Measurements from ENCODE around the gene CCL16. TPM values are rescaled to one million over a fixed set of nuclear protein-coding genes. Genes with fewer than 3 reads are reported as not detected.

Gene CCL16
- total and polyA plus RNA-seq, 2 of the 4 experiments (the other 2 are of a cell fraction) = not detected

GRCh38 chr17:35932586-35932985 lies 48.7 kb downstream of the CCL16 start:
- Histone ChIP-seq H3K4me3 (ENCODE audit: insufficient read depth, low read depth, low read length) (no peak overlapping the region), H3K9me1 (ENCODE audit: insufficient read depth, low read length) (0 out of 2 replicates have a peak, but pooled peaks cover 3% of the 10 kb centered on the region), H3K79me1 (ENCODE audit: low read depth in 1 of 2, low read length in 2 of 2) (no peaks in the 10 kb centered on the region), H3K27me3 (ENCODE audit: control insufficient read depth, insufficient read depth, low read length) (peaks cover 3% of the 10 kb centered on the region), H3K56ac (ENCODE audit: extremely low read depth, insufficient read depth, low read length) (no peak overlapping the region), H2BK120ac (ENCODE audit: low read depth, low read length) (no peak overlapping the region), H3K14ac (replicated peaks; ENCODE audit: low read depth, low read length) (no peak overlapping the region), H2BK5ac (ENCODE audit: low read depth, low read length, poor library complexity, severe bottlenecking) (no peak overlapping the region), H3K27ac (ENCODE audit: insufficient read depth, low read length) (no peak overlapping the region), H2AK5ac (ENCODE audit: low read depth, low read length) (no peak overlapping the region), H4K5ac (ENCODE audit: low read depth, low read length) (no peak overlapping the region), H3K4me1 (ENCODE audit: control insufficient read depth, insufficient read depth, low read length) (no peaks in the 10 kb centered on the region), H4K91ac (ENCODE audit: insufficient read depth, low read depth, low read length) (no peak overlapping the region), H3K9me3 (ENCODE audit: control insufficient read depth, insufficient read depth, low read length) (no peaks in the 10 kb centered on the region), H4K8ac (ENCODE audit: low read depth in 2 of 2, low read length in 2 of 2) (no peak overlapping the region), H3K36me3 (ENCODE audit: control insufficient read depth, insufficient read depth, low read length) (no peaks in the 10 kb centered on the region), H3K4me2 (ENCODE audit: low read depth, low read length) (no peak overlapping the region), H2AFZ (replicated peaks; ENCODE audit: low read length, poor library complexity) (no peak overlapping the region), H2BK15ac (ENCODE audit: low read depth, low read length) (no peak overlapping the region), H3K9ac (ENCODE audit: low read depth, low read length) (no peak overlapping the region), H2AK9ac (replicated peaks; ENCODE audit: low read depth, low read length, poor library complexity) (no peak overlapping the region), H4K20me1 (ENCODE audit: insufficient read depth, low read length) (no peaks in the 10 kb centered on the region), H3K18ac (ENCODE audit: low read depth, low read length) (no peak overlapping the region), H2BK20ac (ENCODE audit: low read depth, low read length) (no peak overlapping the region), H3K4ac (ENCODE audit: low read depth, low read length) (no peak overlapping the region), H3K23ac (ENCODE audit: low read depth, low read length) (no peak overlapping the region)
- ATAC-seq (ENCODE audit: low read depth) (no peak; the same call in 1 of the 2 replicates), DNase-seq (no peak)
- intact Hi-C loops (cut with micrococcal nuclease) = no loop called here
- ChIA-PET CTCF (interaction anchor here (1.0 kb wide), 1 partner anchor 14 kb away, joined by 3 read pairs; no protein-coding TSS in a partner anchor), POLR2A (ENCODE audit: unreplicated experiment) (no interaction called here)
- no peak for TF ChIP-seq CHD1 (IDR thresholded peaks at IDR 0.05; ENCODE audit: low read depth, low read length)
- no peak for TF ChIP-seq BHLHE40 (IDR thresholded peaks at IDR 0.05; ENCODE audit: low read depth, low read length)
- no peak for TF ChIP-seq MAFK (IDR thresholded peaks at IDR 0.05; ENCODE audit: low read depth, low read length)
- no peak for TF ChIP-seq RCOR1 (IDR thresholded peaks at IDR 0.05; ENCODE audit: insufficient replicate concordance, low read length)
- TF ChIP-seq MXI1 (IDR thresholded peaks at IDR 0.05; ENCODE audit: borderline replicate concordance, low read depth, low read length) = no peak
- TF ChIP-seq NFE2L2 (IDR thresholded peaks at IDR 0.05; ENCODE audit: low read depth, low read length) = no peak
- TF ChIP-seq RFX5 (IDR thresholded peaks at IDR 0.05; ENCODE audit: low read depth, low read length) = no peak
- TF ChIP-seq CTCF (conservative IDR thresholded peaks at IDR 0.05; ENCODE audit: low read depth, low read length) = no peak
- TF ChIP-seq CEBPB (IDR thresholded peaks at IDR 0.05; ENCODE audit: low read depth, low read length) = no peak
- no peak for TF ChIP-seq FOS (IDR thresholded peaks at IDR 0.05; ENCODE audit: low read depth, low read length)
- TF ChIP-seq RAD21 (IDR thresholded peaks at IDR 0.05; ENCODE audit: low read length) = no peak
- no peak for TF ChIP-seq SMC3 (IDR thresholded peaks at IDR 0.05; ENCODE audit: low read depth, low read length)
- TF ChIP-seq ELK1 (IDR thresholded peaks at IDR 0.05; ENCODE audit: borderline replicate concordance, low read depth, low read length) = no peak
- TF ChIP-seq POLR2A (IDR thresholded peaks at IDR 0.05; ENCODE audit: low read depth, low read length) = no peak
- TF ChIP-seq USF2 (IDR thresholded peaks at IDR 0.05; ENCODE audit: low read depth, low read length) = no peak
- no peak for TF ChIP-seq MAZ (IDR thresholded peaks at IDR 0.05; ENCODE audit: borderline replicate concordance, low read depth, low read length)
- dilution Hi-C loops (cut with HindIII; ENCODE audit: low sequenced_read_pairs, unreplicated experiment) = no loop called here
- BruUV-seq (replicated peaks) = no TSS peak
- in situ Hi-C loops (cut with MboI; ENCODE audit: low sequenced_read_pairs) = no loop called here
